Heart right ventricle (tissue), 16 donors: Measurements from ENCODE around the gene PRR7. TPM values are rescaled to one million over a fixed set of nuclear protein-coding genes. Genes with fewer than 3 reads are reported as not detected.

ENCODE experiments used
- ATAC-seq, 8 donors: fragments of 200-7000 bp; cut with Tn5 transposase; one replicate each; pipeline ENCODE4 v1.9.1; 2020; ENCODE audit warnings: mild to moderate bottlenecking in 8 of 8, moderate library complexity in 8 of 8, moderate number of reproducible peaks in 1 of 8
- DNase-seq, 2 donors: peaks; one replicate each; pipeline ENCODE4 v3.0.0-alpha.2; 2020
- H3K27ac ChIP-seq, 10 donors: fragments of 200-600 bp; sonication (generic) in 2 of 10; one replicate each; pipeline versions ENCODE4 v1.5.0 to v1.8.0; 2020 to 2022; ENCODE audit warnings: mild to moderate bottlenecking in 3 of 10
- H3K27me3 ChIP-seq, 7 donors: fragments of 200-600 bp; one replicate each; pipeline ENCODE4 v1.8.0; 2021 to 2022; ENCODE audit warnings: mild to moderate bottlenecking in 2 of 7
- H3K36me3 ChIP-seq, 9 donors: fragments of 200-600 bp; sonication (generic) in 1 of 9; one replicate each; pipeline versions ENCODE4 v1.5.0 to v1.8.0; 2020 to 2022; ENCODE audit warnings: mild to moderate bottlenecking in 2 of 9
- H3K4me1 ChIP-seq, 9 donors: fragments of 200-600 bp; sonication (generic) in 1 of 9; one replicate each; pipeline versions ENCODE4 v1.5.0 to v1.8.0; 2020 to 2022; ENCODE audit warnings: mild to moderate bottlenecking in 4 of 9
- H3K4me3 ChIP-seq, 10 donors: fragments of 200-600 bp; sonication (generic) in 2 of 10; one replicate each; pipeline versions ENCODE4 v1.5.0 to v1.8.0; 2020 to 2022; ENCODE audit warnings: mild to moderate bottlenecking in 7 of 10, moderate library complexity in 2 of 10
- H3K9me3 ChIP-seq, 11 donors: fragments of 200-600 bp in 10 of 11; sonication (generic) in 2 of 11; one replicate each; pipeline versions ENCODE4 v1.5.0 to v1.8.0; 2013 to 2022; ENCODE audit warnings: mild to moderate bottlenecking in 2 of 11, control low read depth in 1 of 11, moderate library complexity in 1 of 11
- CTCF ChIP-seq, 9 donors: fragments of 200-600 bp; sonication (generic) in 2 of 9; IDR thresholded peaks; one replicate each; pipeline versions ENCODE4 v1.5.0 to v1.8.0; 2021 to 2022; ENCODE audit warnings: antibody characterized with exemption in 9 of 9, mild to moderate bottlenecking in 5 of 9, moderate library complexity in 1 of 9
- WGBS, 2 donors: extraction: QIAGEN DNeasy Blood & Tissue Kit; methylation state at CpG; one replicate each; pipeline ENCODE4 v1.1.7; 2013; ENCODE audit warnings: inconsistent platforms in 1 of 2; 5-methylcytosine and 5-hydroxymethylcytosine counted together
- intact Hi-C, 10 donors: fragments of 100-400 bp; cut with DNase I; formaldehyde crosslinking; loops; one replicate each; pipeline versions ENCODE4 v1.11.1 to v1.14.2; 2022
- polyA plus RNA-seq, 2 donors: library from polyadenylated mRNA; stranded (reverse); fragments of 200-250 nt; gene quantifications; one replicate each; pipeline ENCODE4 v1.2.3, GENCODE V29; 2013
- total RNA-seq, 10 donors: library from RNA; stranded (reverse); fragmentation: NEBNext Ultra II Directional in 3 of 10; extraction: Animal tissue kit (Norgen Biotek cat#: 25700) in 3 of 10; gene quantifications; one replicate each; pipeline versions ENCODE4 v1.2.1 to v1.2.4, GENCODE V29; 2021 to 2023
- donor health status: Arrhythmogenic right ventricular cardiomyopathy.
- donor health status: ischemic (EF 13 %, LVEDD 7.1; RV severe dilation, severe dysfunction).
- donor health status: healthy with polysubstance abuse.
- donor health status: DM: no; HTN: yes; CAD: no.
- donor health status: DM: no; HTN: no; CAD: no.
- donor health status: ischemic (EF 25% LVEDD 6.9; RV normal size, moderate dysfunction).
- donor health status: ischemic (EF 25% LVEDD 5.7; RV mildly dilated, moderate dysfunction).
- donor health status: healthy.
- donor health status: DM: yes; HTN: yes; CAD: no.
- donor health status: Ischemic cardiomyopathy.
- donor health status: ischemic (EF 35%, LVEDD 5.7; RV mildly dilated, moderate dysfunction).
- donor health status: nonischemic (EF 11% LVEDD 7.7; RV severe dilation, severe dysfunction).
- donor health status: DM: yes; HTN: yes; CAD: no.
- donor health status: PGD.
- donor health status: ischemic (EF 29% LVEDD 5.4; RV normal size, mild dysfunction).
- donor health status: nonischemic (EF 23%, LVEDD 6.1; RV moderate dilation, normal function).

PRR7 gene
- total and polyA plus RNA-seq, 12 donors: 0.97 to 2.9 (median 2.0) TPM

DNA sequence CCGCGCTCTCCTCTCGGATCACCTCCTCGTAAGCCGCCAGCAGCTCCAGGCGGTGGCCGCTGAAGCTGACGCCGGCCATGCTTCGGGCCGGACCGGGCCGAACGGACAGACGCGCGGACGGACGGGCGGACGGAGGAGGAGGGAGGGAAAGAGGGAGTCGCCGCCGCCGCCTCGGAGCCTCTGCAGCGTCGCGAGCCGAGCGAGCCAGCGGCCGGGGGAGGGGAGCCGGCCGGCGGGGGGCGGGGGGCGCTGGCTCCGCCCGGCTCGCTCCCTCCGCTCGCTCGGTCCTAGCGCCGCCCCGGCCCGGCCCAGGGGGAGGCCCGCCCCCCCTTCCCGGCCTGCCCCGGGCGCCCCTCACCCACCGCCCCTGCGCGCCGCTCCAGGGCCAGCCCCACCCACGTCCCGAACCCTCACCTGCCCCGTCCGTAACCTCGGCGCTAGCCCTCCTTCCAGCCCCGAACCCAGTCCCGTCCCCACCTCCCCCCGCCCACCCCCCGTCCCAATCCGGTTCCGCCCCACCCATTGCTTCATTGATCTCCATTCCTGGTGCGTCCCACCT is 26.9 kb downstream of the PRR7 start, which contains the start of gene DBN1:
TSS of gene DBN1 (minus strand) at position 192 of the 559 bp plus-strand sequence. CDS start at position 79, 113 bp downstream.
- DNase-seq (peak in 1 of 2 donors; percentile 64), ATAC-seq (peak; percentile 21 to 65 (median 30))
- WGBS, 2 donors: 2% methylated on average over 37 to 55 of the region's 69 CpGs
- peaks cover 0 to 47% (median 14%) of the 10 kb centered on the region in 7 donors for H3K27me3 ChIP-seq
- peak within 1 kb of the TSS; percentile 78 to 93 (median 86) for H3K27ac ChIP-seq
- peaks cover 0 to 1% (median 0%) of the 10 kb centered on the region in 9 donors for H3K36me3 ChIP-seq
- no peak for TF ChIP-seq CTCF (IDR thresholded peaks at IDR 0.05)
- no peaks in the 10 kb centered on the region for H3K9me3 ChIP-seq
- peaks cover 24 to 72% (median 51%) of the 10 kb centered on the region in 9 donors for H3K4me1 ChIP-seq
- H3K4me3 ChIP-seq: peak within 1 kb of the TSS; percentile 54 to 85 (median 70)
- intact Hi-C loops: no loop called here

- TF ChIP-seq CTCF (IDR thresholded peaks at IDR 0.05): no peak
- Histone ChIP-seq H3K9me3 (no peaks in the 10 kb centered on the region), H3K27me3 (peaks cover 0 to 47% (median 14%) of the 10 kb centered on the region in 7 donors), H3K36me3 (no peaks in the 10 kb centered on the region), H3K27ac (peak overlapping the region in 5 of 10 donors; percentile 16 to 93 (median 53)), H3K4me1 (peaks cover 18 to 74% (median 51%) of the 10 kb centered on the region in 9 donors), H3K4me3 (peak overlapping the region in 3 of 10 donors; percentile 69 to 85 (median 74))
- DNase-seq: no peak
- 42 to 51% methylated on average over 7 of the region's 7 CpGs for WGBS, 2 donors
- intact Hi-C loops: no loop called here
- no peak for ATAC-seq
These were observed 27.4 kb downstream of the PRR7 start for GRCh38 chr5:177474002-177474476.

DNA sequence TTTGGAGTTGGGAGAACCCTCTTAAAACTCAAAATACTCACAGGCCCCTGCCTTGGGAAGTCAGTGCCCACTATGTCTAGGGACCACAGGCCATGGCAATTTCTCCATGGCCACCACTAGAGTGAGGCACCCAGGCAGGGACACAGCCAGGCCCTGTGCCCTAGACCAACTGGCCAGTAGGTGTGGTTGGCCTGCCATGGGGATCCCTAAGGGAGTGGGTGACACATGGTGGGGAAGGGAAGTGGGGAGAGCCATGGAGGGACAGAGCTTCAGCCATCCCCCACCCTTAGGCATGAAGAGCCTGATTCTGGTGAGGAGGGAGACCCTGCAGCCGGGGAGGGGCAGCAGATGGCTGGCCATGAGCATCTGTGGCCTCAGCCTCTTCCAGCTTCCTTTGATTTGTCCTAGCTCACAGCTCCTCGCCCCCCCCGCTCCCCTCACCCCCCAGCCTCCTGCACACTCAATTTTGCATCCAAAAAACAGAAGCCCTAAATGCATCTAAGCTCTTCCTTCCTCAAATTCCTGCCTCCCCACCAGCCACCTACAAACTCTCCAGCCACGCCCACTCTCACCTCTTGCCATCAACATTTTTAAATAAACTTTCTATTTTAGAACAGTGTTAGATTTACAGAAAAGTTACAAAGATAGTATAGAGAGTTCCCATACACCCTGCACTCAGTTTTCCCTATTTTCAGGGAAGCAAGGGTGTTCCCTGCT is 28.4 kb downstream of the PRR7 start:
- Histone ChIP-seq H3K27ac (peak overlapping the region in 3 of 10 donors; percentile 16 to 93 (median 53)), H3K4me3 (no peak overlapping the region), H3K36me3 (no peaks in the 10 kb centered on the region), H3K9me3 (no peaks in the 10 kb centered on the region), H3K4me1 (peaks cover 13 to 74% (median 51%) of the 10 kb centered on the region in 9 donors), H3K27me3 (peaks cover 0 to 43% (median 14%) of the 10 kb centered on the region in 7 donors)
- DNase-seq: no peak
- TF ChIP-seq CTCF (IDR thresholded peaks at IDR 0.05): no peak
- no peak for ATAC-seq
- WGBS, 2 donors: 52 to 56% methylated on average over 4 of the region's 4 CpGs
- intact Hi-C loops: no loop called here

DNA sequence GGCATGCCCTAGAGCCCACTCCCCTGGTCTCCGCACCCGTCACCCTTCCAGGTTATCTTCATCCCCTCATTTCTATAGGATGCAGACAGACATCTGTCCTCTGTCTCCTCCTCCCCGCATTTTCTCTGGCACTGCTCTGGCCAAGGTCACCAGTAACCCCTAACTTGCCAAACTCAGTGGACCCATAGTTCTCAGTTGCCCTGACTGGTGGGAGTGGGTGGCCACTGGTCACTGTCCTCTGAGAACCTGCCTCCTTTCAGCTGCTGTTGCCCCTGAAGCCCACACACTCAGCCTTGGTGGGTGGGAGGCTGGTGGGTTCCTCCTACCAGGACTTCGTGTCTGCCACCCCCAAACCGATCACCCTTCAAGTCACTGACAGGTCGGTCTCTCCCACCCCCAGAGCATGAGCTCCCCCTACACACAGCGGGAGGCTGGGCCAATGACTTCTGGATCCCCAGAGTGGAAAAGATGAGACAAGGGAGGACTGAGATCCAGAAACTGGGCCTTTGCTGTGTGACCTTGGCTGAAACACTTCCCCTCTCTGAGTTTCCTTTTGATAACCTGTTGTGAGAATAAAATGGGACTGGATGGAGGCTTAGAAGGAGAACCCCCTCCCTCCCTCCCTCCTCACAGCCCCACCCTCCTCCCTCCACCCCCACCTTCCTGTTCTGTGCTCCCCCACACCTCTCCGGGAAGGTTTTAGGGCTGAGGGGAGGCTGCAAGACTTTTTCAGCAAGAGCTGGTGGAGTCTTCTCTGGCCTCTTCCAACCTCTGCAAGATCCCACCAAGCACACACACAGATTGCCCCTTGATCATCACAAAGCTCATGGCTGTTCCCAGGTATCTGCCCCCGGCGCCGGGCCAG is 29.2 kb downstream of the PRR7 start:
- Histone ChIP-seq H3K4me1 (peaks cover 5 to 68% (median 50%) of the 10 kb centered on the region in 9 donors), H3K4me3 (no peak overlapping the region), H3K36me3 (no peaks in the 10 kb centered on the region), H3K27me3 (peaks cover 0 to 43% (median 14%) of the 10 kb centered on the region in 7 donors), H3K27ac (peak overlapping the region in 1 of 10 donors; percentile 9), H3K9me3 (no peaks in the 10 kb centered on the region)
- TF ChIP-seq CTCF (IDR thresholded peaks at IDR 0.05): no peak
- DNase-seq (no peak), ATAC-seq (no peak)
- intact Hi-C loops: no loop called here
- 69 to 74% methylated on average over 11 of the region's 11 CpGs for WGBS, 2 donors
